ENCODE results near the gene AOPEP.

The AOPEP gene

GRCh38 chr9:94850540-94851434 is 124.3 kb downstream of the AOPEP start:
- DNase-seq (ENCODE audit: low spot score): no peak

DNA sequence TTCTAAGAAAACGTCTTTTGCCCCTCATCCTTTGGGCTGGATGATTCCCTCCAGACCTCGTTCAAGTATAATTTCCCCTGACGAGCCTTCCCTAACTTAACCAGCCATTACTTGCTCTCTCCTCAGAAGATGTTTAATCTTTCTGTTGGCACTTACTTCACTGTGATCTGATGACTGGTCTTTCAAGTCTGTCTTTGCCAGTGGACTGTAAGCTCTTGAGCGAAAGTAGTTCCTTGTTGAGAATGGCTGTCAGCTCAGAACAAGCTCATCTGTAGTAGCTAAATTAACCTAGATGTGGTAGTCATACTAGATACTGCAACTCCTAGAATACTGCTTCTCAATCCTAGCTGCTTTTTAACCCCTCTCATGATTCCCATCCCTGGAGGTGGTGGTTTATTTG is 125.0 kb downstream of the AOPEP start:
- no peak for DNase-seq (ENCODE audit: low spot score)

GRCh38 chr9:94851892-94852291 is 125.4 kb downstream of the AOPEP start:
- no peak for DNase-seq (ENCODE audit: low spot score)

GRCh38 chr9:94852373-94852772 is 125.9 kb downstream of the AOPEP start:
- no peak for DNase-seq (ENCODE audit: low spot score)

DNA sequence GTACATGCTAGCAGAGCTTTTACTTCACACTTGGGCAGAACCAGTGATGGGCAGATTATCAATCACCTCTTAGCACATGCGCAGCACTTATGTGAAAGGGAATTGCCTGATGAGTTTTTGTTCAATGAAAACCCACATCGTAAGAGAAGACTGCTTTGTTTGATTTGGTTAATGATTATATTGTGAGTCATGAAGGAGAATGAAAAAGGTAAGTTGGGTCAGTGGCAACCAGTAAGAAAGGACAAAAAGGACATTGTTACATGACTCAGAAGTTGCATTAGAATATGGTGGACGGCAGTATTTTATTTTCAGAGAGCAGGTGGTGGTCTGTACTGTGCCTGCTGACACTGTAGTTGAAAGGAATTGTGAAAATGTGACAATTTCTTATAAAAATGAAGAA is 127.4 kb downstream of the AOPEP start:
- no peak for DNase-seq (ENCODE audit: low spot score)

- no peak for DNase-seq (ENCODE audit: low spot score)
Observed at GRCh38 chr9:94855903-94856302, 129.4 kb downstream of the AOPEP start.

DNA sequence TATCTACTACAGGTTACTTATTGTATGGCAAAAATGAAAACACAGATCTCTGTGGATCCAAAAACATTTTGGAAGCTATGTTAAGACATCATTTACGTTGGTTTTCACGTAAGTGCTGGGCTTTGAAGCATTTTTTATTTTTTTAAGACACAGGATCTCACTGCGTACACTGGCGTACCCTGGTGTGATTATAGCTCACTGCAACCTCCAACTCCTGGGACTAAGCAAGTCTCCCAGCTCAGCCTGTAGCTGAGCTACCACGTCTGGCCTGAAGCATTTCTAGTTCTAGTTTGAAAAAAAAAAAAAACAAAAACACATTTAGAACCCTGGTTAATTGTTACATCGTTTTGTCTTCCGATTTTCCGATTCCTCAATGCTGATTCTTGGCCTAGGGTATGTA is 131.3 kb downstream of the AOPEP start:
- DNase-seq (ENCODE audit: low spot score): no peak

DNA sequence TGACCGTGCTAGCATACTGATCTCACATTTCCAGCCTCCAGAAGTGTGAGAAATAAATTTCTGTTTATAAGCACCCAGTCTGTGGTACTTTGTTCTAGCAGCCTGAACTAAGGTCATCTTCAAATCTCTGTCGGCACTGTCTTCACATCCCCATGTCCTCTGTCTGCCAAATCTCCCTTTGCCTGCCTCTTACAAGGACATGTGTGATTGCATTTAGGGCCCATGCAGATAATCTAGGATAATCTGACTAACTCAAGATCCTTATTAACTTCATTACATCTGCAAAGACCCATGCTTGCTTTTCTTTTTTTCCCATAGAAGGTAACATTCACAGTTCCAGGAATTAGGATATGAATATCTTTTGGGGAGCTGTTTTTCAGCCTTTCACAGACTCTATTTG is 132.7 kb downstream of the AOPEP start:
- DNase-seq (ENCODE audit: low spot score): no peak

DNA sequence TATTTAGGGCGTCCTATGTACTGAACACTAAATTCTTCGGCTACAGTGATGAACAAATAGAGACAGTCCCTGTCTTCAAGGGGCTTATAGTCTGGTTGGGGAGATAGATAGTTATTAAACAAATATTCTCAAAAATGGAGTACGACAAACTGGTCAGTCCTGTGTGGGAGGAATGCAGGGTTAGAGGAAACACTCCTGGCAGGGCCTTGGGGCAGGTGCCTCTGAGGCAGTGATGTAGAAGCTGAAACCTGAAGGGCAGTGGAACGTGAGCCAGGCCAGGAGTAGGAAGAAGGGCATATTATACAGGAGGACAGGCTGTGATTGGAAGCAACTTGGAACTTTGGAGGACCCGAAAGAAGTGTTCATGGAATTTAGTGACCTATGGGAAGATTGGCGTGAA is 133.4 kb downstream of the AOPEP start:
- DNase-seq (ENCODE audit: low spot score): no peak

GRCh38 chr9:94860678-94861588 is 134.4 kb downstream of the AOPEP start:
- DNase-seq (ENCODE audit: low spot score): peak; percentile 70

DNA sequence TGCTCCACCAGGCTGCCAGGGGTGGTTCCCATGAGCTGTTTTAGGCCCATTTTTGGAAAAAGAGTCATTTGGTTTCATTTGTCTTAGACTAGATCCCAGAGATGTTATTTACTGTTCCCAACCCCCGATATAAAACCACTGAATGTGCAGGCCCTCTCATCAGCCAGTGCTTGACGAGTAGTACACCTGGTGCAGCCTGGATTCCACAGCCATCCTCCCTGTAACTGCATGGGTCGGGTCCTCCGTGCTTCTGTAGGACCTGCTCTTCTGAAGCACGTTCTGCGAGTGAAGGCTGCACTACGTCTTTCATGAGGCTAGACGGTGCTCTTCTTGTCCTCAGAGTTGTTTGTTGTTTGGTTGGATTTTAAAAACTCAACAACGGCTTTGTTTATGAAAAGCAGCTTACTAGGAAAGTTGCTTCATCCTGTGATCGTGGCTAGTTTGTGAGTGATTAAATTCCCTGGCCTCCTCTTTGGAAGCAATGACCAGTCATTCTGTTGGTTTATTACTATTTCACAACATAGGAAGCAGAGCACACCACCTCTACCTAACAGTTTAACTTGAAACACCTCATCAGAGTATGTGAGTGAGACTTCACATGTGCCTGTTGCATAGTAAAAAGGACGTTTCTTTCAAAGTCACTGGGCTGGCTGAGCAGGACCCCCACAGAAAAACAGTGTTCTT is 135.2 kb downstream of the AOPEP start:
- DNase-seq (ENCODE audit: low spot score): no peak

- DNase-seq (ENCODE audit: low spot score): no peak
Observed at GRCh38 chr9:94864196-94864595, 137.7 kb downstream of the AOPEP start.

- DNase-seq (ENCODE audit: low spot score): no peak
Observed at GRCh38 chr9:94864862-94865509, 138.5 kb downstream of the AOPEP start.

DNA sequence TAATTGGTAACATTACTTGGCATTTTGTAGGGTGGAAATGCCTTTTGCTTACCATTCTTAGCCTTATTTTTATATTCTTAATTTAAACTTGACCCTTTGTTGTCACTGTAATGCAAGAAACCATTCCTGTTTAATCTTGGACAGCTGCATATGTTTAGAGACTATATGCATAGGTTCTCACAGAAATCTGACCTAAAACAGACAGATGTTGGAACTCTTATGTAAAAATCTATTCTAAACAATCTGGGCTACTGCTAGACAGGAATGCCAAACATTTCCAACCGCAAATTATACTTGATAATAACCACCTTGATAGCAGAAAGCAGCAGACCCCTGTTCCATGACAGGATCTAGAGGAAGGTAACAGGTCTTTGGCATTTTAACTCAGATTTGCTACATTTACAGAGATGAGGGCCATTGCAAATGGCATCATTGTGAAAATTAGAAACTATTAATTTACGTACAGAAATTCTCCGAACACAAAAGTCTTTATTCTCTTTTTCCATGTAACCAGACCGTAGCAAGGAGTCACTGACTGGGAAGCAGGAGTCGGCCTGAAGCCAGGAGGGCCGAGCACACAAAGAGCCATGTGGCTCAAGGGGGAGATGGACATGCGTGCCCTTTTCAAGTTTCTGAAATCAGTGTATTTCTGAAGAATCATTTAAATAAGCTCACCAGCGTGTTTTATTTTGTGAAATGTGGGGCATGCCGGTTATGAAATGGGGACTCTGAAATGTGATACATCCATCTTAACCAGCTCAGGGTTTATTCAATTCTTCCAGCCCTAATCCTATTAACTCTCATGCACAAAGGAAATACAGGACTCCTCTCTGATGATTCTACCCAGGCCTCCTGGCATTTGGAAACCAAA is 139.3 kb downstream of the AOPEP start:
- DNase-seq (ENCODE audit: low spot score): no peak

GRCh38 chr9:94866770-94867169 is 140.3 kb downstream of the AOPEP start:
- no peak for DNase-seq (ENCODE audit: low spot score)

GRCh38 chr9:94867281-94867841 is 140.9 kb downstream of the AOPEP start:
- no peak for DNase-seq (ENCODE audit: low spot score)

DNA sequence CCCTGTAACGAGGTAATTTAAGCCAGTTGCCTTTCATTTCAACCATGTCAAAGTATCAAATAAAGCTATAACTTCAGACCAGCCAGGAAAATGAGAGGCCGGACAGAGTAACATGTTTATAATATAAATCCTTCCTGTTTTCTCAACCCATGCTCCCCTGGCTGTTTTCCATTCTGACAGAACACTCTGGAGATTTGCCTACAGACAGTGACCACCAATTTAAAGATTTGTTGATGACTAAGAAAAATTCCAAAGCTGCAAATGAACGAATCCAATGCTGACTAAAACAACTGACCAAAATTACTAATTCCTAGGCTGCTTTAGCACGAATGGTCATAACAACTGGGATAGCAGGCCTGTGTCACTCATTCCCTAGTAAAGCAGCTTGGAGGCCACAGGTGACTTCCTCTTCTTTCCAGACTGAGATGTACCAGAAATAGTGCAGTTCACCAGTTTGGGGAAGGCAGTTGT is 141.4 kb downstream of the AOPEP start:
- DNase-seq (ENCODE audit: low spot score): no peak

DNA sequence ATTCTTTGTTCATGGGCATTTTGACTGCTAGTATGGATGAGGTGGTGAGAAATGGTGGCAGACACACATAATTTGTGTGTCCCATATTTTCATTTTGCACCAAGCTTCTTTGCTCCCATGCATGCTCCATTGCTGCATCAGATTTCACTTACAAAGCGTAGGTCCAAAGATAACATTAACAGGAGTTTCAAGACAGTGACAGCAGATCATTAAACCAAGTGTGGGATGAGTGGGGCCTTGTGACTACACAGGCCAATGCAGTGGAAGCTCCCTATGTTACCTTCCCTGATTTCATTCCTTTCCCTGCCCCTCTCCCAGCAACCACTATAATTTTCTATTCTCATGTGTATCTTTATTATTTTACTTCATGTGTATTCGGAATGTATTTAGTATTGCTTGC is 142.0 kb downstream of the AOPEP start:
- no peak for DNase-seq (ENCODE audit: low spot score)

DNA sequence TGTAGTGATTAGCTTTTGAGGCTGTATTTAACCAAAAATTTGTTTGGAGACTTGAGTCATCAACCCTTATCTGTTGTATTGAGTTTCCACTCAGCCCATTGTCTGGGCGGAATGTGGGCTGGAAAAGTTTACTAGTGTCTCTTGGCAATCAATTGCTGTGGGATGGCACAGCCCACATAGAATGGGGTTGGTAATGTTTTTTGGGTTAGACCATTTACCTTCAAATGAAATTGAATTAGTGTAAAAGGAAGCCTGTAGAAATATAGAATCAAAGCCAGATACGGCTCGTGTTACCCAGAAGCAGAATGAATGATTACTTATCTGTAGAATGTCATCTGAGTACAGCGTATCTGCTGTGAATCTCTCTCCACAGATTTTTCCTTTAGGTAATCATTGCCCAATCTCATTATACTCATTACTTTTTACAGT is 142.9 kb downstream of the AOPEP start:
- no peak for DNase-seq (ENCODE audit: low spot score)

GRCh38 chr9:94870465-94870792 is 143.9 kb downstream of the AOPEP start:
- no peak for DNase-seq (ENCODE audit: low spot score)

Data from germinal center (tissue), 1 donor.